ENCODE data around the gene DUSP14. TPM values are rescaled to one million over a fixed set of nuclear protein-coding genes. Genes with fewer than 3 reads are reported as not detected.

The DUSP14 gene
- total RNA-seq, 1 donor from 2014 or later, result 4.3 TPM

DNA sequence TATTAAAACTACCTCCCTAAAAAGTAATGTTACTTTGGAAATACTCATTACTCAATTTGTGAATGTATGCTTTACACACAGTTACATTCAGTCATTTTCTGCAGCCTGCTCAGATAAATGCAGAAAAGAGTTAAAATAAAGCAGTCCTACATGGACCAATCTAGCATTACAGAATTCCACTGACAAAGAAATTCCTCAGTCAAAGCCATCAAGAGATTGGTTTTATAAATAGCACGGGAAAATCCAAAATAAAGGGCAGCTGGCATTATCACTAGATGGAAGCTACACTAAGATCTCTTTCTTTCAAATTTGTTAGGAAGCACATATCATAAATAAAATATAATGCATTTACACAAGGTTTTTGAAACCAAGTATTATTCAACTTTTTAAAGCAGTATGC is 58.3 kb downstream of the DUSP14 start:
- ATAC-seq (ENCODE audit: low read depth) (no peak), DNase-seq (no peak)
- Mint-ChIP-seq H3K4me1 (peaks cover 23% of the 10 kb centered on the region), H3K27me3 (no peaks in the 10 kb centered on the region), H3K27ac (no peak overlapping the region), H3K36me3 (ENCODE audit: low read depth) (peaks cover 62% of the 10 kb centered on the region), H3K9me3 (no peaks in the 10 kb centered on the region), H3K4me3 (no peak overlapping the region)
- intact Hi-C loops (cut with micrococcal nuclease), result no loop called here
- ChIA-PET CTCF (no interaction called here), POLR2A (interaction anchor here (0.7 kb wide), 1 partner anchor 1710 kb away, joined by 8 read pairs; no protein-coding TSS in a partner anchor)
- TF ChIP-seq, protein P1, sequence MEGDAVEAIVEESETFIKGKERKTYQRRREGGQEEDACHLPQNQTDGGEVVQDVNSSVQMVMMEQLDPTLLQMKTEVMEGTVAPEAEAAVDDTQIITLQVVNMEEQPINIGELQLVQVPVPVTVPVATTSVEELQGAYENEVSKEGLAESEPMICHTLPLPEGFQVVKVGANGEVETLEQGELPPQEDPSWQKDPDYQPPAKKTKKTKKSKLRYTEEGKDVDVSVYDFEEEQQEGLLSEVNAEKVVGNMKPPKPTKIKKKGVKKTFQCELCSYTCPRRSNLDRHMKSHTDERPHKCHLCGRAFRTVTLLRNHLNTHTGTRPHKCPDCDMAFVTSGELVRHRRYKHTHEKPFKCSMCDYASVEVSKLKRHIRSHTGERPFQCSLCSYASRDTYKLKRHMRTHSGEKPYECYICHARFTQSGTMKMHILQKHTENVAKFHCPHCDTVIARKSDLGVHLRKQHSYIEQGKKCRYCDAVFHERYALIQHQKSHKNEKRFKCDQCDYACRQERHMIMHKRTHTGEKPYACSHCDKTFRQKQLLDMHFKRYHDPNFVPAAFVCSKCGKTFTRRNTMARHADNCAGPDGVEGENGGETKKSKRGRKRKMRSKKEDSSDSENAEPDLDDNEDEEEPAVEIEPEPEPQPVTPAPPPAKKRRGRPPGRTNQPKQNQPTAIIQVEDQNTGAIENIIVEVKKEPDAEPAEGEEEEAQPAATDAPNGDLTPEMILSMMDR (IDR thresholded peaks at IDR 0.05), result no peak

DNA sequence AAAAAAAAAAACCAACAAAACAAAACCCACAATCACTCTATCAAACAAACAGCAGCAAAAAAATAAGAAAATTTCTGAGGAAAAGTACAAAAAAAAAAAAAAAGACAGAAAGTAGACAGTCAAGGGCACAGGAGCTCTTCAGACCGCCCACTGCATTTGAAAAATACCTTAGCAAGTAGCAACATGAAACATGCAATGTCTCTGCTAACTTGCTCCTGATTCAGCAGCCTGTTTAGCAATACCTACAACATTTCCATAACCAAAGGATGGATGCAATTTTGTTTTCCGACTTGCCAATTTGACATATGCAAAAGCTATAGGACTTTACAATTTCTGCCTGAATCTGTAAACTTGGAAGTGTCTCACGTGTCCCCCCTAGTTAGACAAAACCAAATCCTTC is 62.1 kb downstream of the DUSP14 start:
- ChIA-PET POLR2A (interaction anchor here (0.6 kb wide), 2 partner anchors 42 to 289 kb away, joined by 4 to 9 read pairs; no protein-coding TSS in a partner anchor), CTCF (interaction anchor here (1.5 kb wide), 1 partner anchor 17 kb away, joined by 3 read pairs; no protein-coding TSS in a partner anchor)
- TF ChIP-seq, protein P1 (IDR thresholded peaks at IDR 0.05), result no peak
- peaks cover 66% of the 10 kb centered on the region for H3K36me3 Mint-ChIP-seq (ENCODE audit: low read depth)
- H3K9me3 Mint-ChIP-seq, result no peaks in the 10 kb centered on the region
- H3K27me3 Mint-ChIP-seq, result no peaks in the 10 kb centered on the region
- DNase-seq, result no peak
- H3K4me3 Mint-ChIP-seq, result no peak overlapping the region
- peaks cover 26% of the 10 kb centered on the region for H3K4me1 Mint-ChIP-seq
- intact Hi-C loops (cut with micrococcal nuclease), result no loop called here
- no peak overlapping the region for H3K27ac Mint-ChIP-seq
- ATAC-seq (ENCODE audit: low read depth), result no peak

DNA sequence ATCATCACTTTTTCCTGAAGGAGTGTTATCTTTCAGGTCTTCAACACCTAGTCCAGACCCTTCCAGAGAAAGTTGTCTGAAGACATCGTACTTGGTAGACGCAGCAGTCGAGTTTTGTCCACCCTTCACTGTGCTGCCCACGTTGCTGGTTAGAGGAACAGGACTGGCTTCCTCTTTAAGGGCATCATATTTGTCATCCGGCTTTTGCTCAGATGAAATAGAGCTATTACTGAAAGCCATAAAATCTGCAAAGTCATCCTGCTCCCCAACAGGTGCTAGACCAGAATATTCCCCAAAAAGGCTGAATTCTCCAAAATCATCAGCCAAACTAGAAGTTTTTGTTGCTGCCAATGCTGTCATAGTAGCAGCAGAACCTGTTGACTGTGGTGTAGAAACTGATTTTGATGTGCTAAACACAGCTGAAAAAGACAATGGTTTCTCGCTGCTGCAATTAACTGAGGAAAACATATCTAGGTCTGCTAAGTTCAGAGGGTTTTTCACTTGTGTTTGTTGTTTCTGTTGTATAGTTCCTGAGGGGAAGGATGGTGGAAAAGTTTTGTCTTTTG is 63.8 kb downstream of the DUSP14 start:
- H3K27ac Mint-ChIP-seq, result peak overlapping the region; percentile 59
- H3K27me3 Mint-ChIP-seq, result no peaks in the 10 kb centered on the region
- POLR2A ChIA-PET, result no interaction called here
- H3K4me3 Mint-ChIP-seq, result no peak overlapping the region
- CTCF ChIA-PET, result interaction anchor here (1.2 kb wide), 1 partner anchor 16 kb away, joined by 4 read pairs; no protein-coding TSS in a partner anchor
- ATAC-seq (ENCODE audit: low read depth) (no peak), DNase-seq (no peak)
- TF ChIP-seq, protein P1 (IDR thresholded peaks at IDR 0.05), result no peak
- intact Hi-C loops (cut with micrococcal nuclease), result no loop called here
- peaks cover 74% of the 10 kb centered on the region for H3K36me3 Mint-ChIP-seq (ENCODE audit: low read depth)
- H3K9me3 Mint-ChIP-seq, result no peaks in the 10 kb centered on the region
- peaks cover 24% of the 10 kb centered on the region for H3K4me1 Mint-ChIP-seq

DNA sequence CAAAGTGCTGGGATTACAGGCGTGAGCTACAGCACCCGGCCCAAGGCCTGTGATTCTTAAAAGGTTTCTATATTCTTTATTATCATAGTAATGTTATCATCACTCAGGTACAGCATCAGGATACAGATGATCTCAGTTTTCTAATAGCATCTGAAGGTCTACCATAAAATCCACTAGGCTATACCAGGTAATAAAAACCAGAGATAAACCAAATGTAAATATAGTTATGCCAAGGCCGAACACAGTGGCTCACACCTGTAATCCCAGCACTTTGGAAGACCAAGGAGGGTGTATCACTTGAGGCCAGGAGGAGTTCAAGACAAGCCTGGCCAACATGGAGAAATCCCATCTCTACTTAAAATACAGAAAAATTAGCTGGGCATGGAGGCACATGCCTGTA is 65.7 kb downstream of the DUSP14 start:
- Mint-ChIP-seq H3K27ac (no peak overlapping the region), H3K9me3 (no peaks in the 10 kb centered on the region), H3K36me3 (ENCODE audit: low read depth) (peaks cover 82% of the 10 kb centered on the region), H3K27me3 (no peaks in the 10 kb centered on the region), H3K4me1 (peaks cover 22% of the 10 kb centered on the region), H3K4me3 (no peak overlapping the region)
- DNase-seq, result no peak
- CTCF ChIA-PET, result no interaction called here
- ATAC-seq (ENCODE audit: low read depth), result no peak
- intact Hi-C loops (cut with micrococcal nuclease), result no loop called here
- TF ChIP-seq, protein P1 (IDR thresholded peaks at IDR 0.05), result no peak
- POLR2A ChIA-PET, result no interaction called here

DNA sequence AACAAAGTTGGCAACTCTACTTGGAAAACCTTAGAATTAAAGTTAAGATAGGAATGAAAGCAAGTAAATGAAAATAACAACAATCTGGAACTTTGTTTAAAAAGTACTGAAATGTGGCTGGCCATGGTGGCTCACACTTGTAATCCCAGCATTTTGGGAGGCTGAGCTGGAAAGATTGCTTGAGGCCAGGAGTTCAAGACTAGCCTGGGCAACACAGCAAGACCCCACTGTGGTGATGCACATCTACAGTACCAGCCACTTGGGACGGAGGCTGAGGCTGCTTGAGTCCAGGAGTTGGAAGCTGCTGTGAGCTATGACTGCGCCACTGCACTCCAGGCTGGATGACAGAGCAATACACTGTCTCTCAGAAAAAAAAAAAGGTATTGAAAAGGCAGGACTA is 67.8 kb downstream of the DUSP14 start:
- Mint-ChIP-seq H3K4me1 (peaks cover 6% of the 10 kb centered on the region), H3K36me3 (ENCODE audit: low read depth) (peaks cover 79% of the 10 kb centered on the region)
- TF ChIP-seq, protein P1 (IDR thresholded peaks at IDR 0.05), result no peak

More for the DNA sequence above, 67.8 kb downstream of the DUSP14 start:
- Mint-ChIP-seq H3K9me3 (no peaks in the 10 kb centered on the region), H3K27me3 (no peaks in the 10 kb centered on the region), H3K4me3 (no peak overlapping the region), H3K27ac (no peak overlapping the region)
- DNase-seq (no peak), ATAC-seq (ENCODE audit: low read depth) (no peak)
- CTCF ChIA-PET, result no interaction called here
- POLR2A ChIA-PET, result no interaction called here
- intact Hi-C loops (cut with micrococcal nuclease), result no loop called here
